ELR (cell line): Measurements from ENCODE around the gene ALG12.
A peak's percentile ranks its signal among the peaks of the same experiment; 100 is the strongest.

ENCODE experiments used
- DNase-seq: peaks from one replicate; pipeline ENCODE4 v3.0.0-alpha.2; 2015; ENCODE audit warnings: low read depth

Gene ALG12

GRCh38 chr22:49917974-49918910, at the start of gene ALG12, which contains the start of gene CRELD2:
Gene ALG12, minus strand, starts transcription at chr22:49918438. Its CDS starts 4,673 bp downstream, at chr22:49913765.
Gene CRELD2, plus strand, starts transcription at chr22:49918634. Its CDS starts 136 bp downstream, at chr22:49918770.
- DNase-seq, result peak; percentile 97

GRCh38 chr22:49967706-49968208, 49.5 kb upstream of the ALG12 start:
- no peak for DNase-seq

- DNase-seq, result no peak
Measured at GRCh38 chr22:49966774-49967705, 48.8 kb upstream of the ALG12 start.

GRCh38 chr22:49966041-49966773, 48.0 kb upstream of the ALG12 start:
- no peak for DNase-seq

GRCh38 chr22:49965091-49966040, 47.1 kb upstream of the ALG12 start:
- no peak for DNase-seq

GRCh38 chr22:49964136-49965090, 46.2 kb upstream of the ALG12 start:
- no peak for DNase-seq

GRCh38 chr22:49963647-49964026, 45.4 kb upstream of the ALG12 start:
- no peak for DNase-seq

GRCh38 chr22:49962751-49963646, 44.8 kb upstream of the ALG12 start:
- DNase-seq, result no peak

- DNase-seq, result peak; percentile 94
Measured at GRCh38 chr22:49962012-49962750, 43.9 kb upstream of the ALG12 start.

- no peak for DNase-seq
Measured at GRCh38 chr22:49961601-49962011, 43.4 kb upstream of the ALG12 start.

GRCh38 chr22:49961005-49961600, 42.9 kb upstream of the ALG12 start:
- peak; percentile 73 for DNase-seq

GRCh38 chr22:49960159-49961004, 42.1 kb upstream of the ALG12 start, which contains the start of gene PIM3:
Gene PIM3, plus strand, starts transcription at chr22:49960772. Its CDS starts 176 bp downstream, at chr22:49960948.
- peak; percentile 93 for DNase-seq

- peak; percentile 79 for DNase-seq
Measured at GRCh38 chr22:49959782-49960158, 41.5 kb upstream of the ALG12 start.

GRCh38 chr22:49958931-49959781, 40.9 kb upstream of the ALG12 start:
- DNase-seq, result no peak

- no peak for DNase-seq
Measured at GRCh38 chr22:49958366-49958921, 40.2 kb upstream of the ALG12 start.
